Cardiac muscle cell (in vitro differentiated cells and primary cell): ENCODE results near the gene ABCC8. TPM values are rescaled to one million over a fixed set of nuclear protein-coding genes. Genes with fewer than 3 reads are reported as not detected.

Experiments
- DNase-seq, 2 donors: peaks; one replicate each; pipeline versions ENCODE4 v3.0.0 to v3.0.0-alpha.2; 2010 to 2017; ENCODE audit warnings: low read depth in 1 of 2, low spot score in 1 of 2
- H3K27ac ChIP-seq: fragments of 200-600 bp; sonication (generic); 2 replicates; pipeline ENCODE4 v1.5.1; 2016
- H3K27me3 ChIP-seq: fragments of 200-600 bp; sonication (generic); 2 replicates; pipeline ENCODE4 v1.6.0; 2016; ENCODE audit warnings: control low read depth
- H3K36me3 ChIP-seq: fragments of 200-600 bp; sonication (generic); 2 replicates; pipeline ENCODE4 v1.5.1; 2016; ENCODE audit warnings: control low read depth
- H3K4me1 ChIP-seq: fragments of 200-600 bp; sonication (generic); 2 replicates; pipeline ENCODE4 v1.8.1; 2017; ENCODE audit warnings: low read depth, mild to moderate bottlenecking, mixed run types
- H3K4me3 ChIP-seq: fragments of 200-600 bp; sonication (generic); 2 replicates; pipeline ENCODE4 v1.5.1; 2016; ENCODE audit warnings: mild to moderate bottlenecking
- H3K9me3 ChIP-seq: fragments of 200-600 bp; sonication (generic); 2 replicates; pipeline ENCODE4 v1.5.1; 2017; ENCODE audit warnings: low read depth, mild to moderate bottlenecking, control low read depth
- CTCF ChIP-seq: IDR thresholded peaks from 2 replicates; pipeline ENCODE4 v1.5.1; 2012; ENCODE audit warnings: low read depth, mild to moderate bottlenecking, low read length
- polyA plus RNA-seq: library from polyadenylated mRNA; unstranded; fragments of >200 nt; fragmentation: Nextera tagmentation; extraction: Ambion mirVana; gene quantifications from 2 replicates; pipeline ENCODE4 v1.2.1, GENCODE V29; 2016
- total RNA-seq: library from RNA; depleted of rRNA; stranded (reverse); fragments of >200 nt; gene quantifications from 2 replicates; pipeline ENCODE4 v1.2.3, GENCODE V29; 2016

Gene ABCC8
- total and polyA plus RNA-seq, 2 experiments from 2014 or later = 2.4 to 5.3 TPM

- Histone ChIP-seq H3K36me3 (no peaks in the 10 kb centered on the region), H3K4me3 (no peak overlapping the region), H3K27ac (no peak overlapping the region), H3K9me3 (no peaks in the 10 kb centered on the region), H3K4me1 (no peaks in the 10 kb centered on the region), H3K27me3 (no peaks in the 10 kb centered on the region)
- no peak for DNase-seq
- TF ChIP-seq CTCF = no peak
Measured at GRCh38 chr11:17395554-17395961, 81.1 kb downstream of the ABCC8 start.

GRCh38 chr11:17394743-17395390 is 81.8 kb downstream of the ABCC8 start:
- DNase-seq = no peak
- H3K27me3 ChIP-seq = no peaks in the 10 kb centered on the region
- no peaks in the 10 kb centered on the region for H3K9me3 ChIP-seq
- no peak overlapping the region for H3K4me3 ChIP-seq
- H3K4me1 ChIP-seq = no peaks in the 10 kb centered on the region
- H3K36me3 ChIP-seq = no peaks in the 10 kb centered on the region
- H3K27ac ChIP-seq = no peak overlapping the region
- TF ChIP-seq CTCF = no peak

GRCh38 chr11:17393472-17393871 is 83.2 kb downstream of the ABCC8 start:
- H3K9me3 ChIP-seq = no peaks in the 10 kb centered on the region
- DNase-seq = no peak
- H3K36me3 ChIP-seq = no peaks in the 10 kb centered on the region
- no peaks in the 10 kb centered on the region for H3K27me3 ChIP-seq
- TF ChIP-seq CTCF = no peak
- no peak overlapping the region for H3K27ac ChIP-seq
- H3K4me3 ChIP-seq = no peak overlapping the region
- H3K4me1 ChIP-seq = no peaks in the 10 kb centered on the region

- no peaks in the 10 kb centered on the region for H3K27me3 ChIP-seq
- no peak overlapping the region for H3K27ac ChIP-seq
- no peaks in the 10 kb centered on the region for H3K4me1 ChIP-seq
- no peaks in the 10 kb centered on the region for H3K36me3 ChIP-seq
- DNase-seq = no peak
- no peak for TF ChIP-seq CTCF
- no peak overlapping the region for H3K4me3 ChIP-seq
- no peaks in the 10 kb centered on the region for H3K9me3 ChIP-seq
Measured at GRCh38 chr11:17392872-17393271, 83.8 kb downstream of the ABCC8 start.

- DNase-seq = no peak
- Histone ChIP-seq H3K27me3 (no peaks in the 10 kb centered on the region), H3K27ac (no peak overlapping the region), H3K36me3 (no peaks in the 10 kb centered on the region), H3K4me1 (no peaks in the 10 kb centered on the region), H3K9me3 (no peaks in the 10 kb centered on the region), H3K4me3 (no peak overlapping the region)
- TF ChIP-seq CTCF = no peak
Measured at GRCh38 chr11:17391493-17392355, 84.9 kb downstream of the ABCC8 start.
